Measurements from ENCODE around the gene IST1. TPM values are rescaled to one million over a fixed set of nuclear protein-coding genes. Genes with fewer than 3 reads are reported as not detected.
A peak's percentile ranks its signal among the peaks of the same experiment; 100 is the strongest.

IST1 gene
- total and polyA plus RNA-seq, 10 of the 15 experiments (the other 5 are each of a cell fraction or from before 2014, with no cell fraction given) = 97.3 to 293 (median 138) TPM

- TF ChIP-seq POU2F2 (IDR thresholded peaks at IDR 0.05; ENCODE audit: borderline replicate concordance, low read depth, low read length) (no peak; the same call in 2 of the 3 replicates), TCF3 (IDR thresholded peaks at IDR 0.05; ENCODE audit: borderline replicate concordance, insufficient read depth, low read depth, low read length) (peak; percentile 65; the same call in 1 of the 2 replicates), RAD51 (IDR thresholded peaks at IDR 0.05) (peak; percentile 42; the same call in 1 of the 2 replicates), RELA (IDR thresholded peaks at IDR 0.05; ENCODE audit: borderline replicate concordance, partially characterized antibody) (no peak), EZH2 (IDR thresholded peaks at IDR 0.05; ENCODE audit: borderline replicate concordance, control insufficient read depth, low read depth, low read length) (no peak), JUND (IDR thresholded peaks at IDR 0.05; ENCODE audit: low read depth, low read length) (0 out of 2 replicates have a peak, but pooled peaks have one; percentile 10), PRDM15 (CRISPR knock-in tag; IDR thresholded peaks at IDR 0.05) (no peak), SREBF2 (IDR thresholded peaks at IDR 0.05; ENCODE audit: low read length) (no peak), USF1 (IDR thresholded peaks at IDR 0.05; ENCODE audit: borderline replicate concordance, extremely low read length, insufficient read depth, low read depth, low read length) (no peak), RELB (IDR thresholded peaks at IDR 0.05; ENCODE audit: low read depth) (peak; percentile 74), POLR2AphosphoS5 (IDR thresholded peaks at IDR 0.05; ENCODE audit: low read length) (peak; percentile 94), ZNF24 (IDR thresholded peaks at IDR 0.05) (no peak), ZNF274 (IDR thresholded peaks at IDR 0.05; ENCODE audit: insufficient read depth, insufficient read length) (no peak), ZNF207 (IDR thresholded peaks at IDR 0.05; ENCODE audit: borderline replicate concordance) (peak; percentile 55; the same call in 1 of the 2 replicates), HDGF (IDR thresholded peaks at IDR 0.05) (peak; percentile 63; the same call in 1 of the 2 replicates), CREB1 (IDR thresholded peaks at IDR 0.05; ENCODE audit: low read depth) (peak; percentile 88)
- TF ChIP-seq, protein P1, sequence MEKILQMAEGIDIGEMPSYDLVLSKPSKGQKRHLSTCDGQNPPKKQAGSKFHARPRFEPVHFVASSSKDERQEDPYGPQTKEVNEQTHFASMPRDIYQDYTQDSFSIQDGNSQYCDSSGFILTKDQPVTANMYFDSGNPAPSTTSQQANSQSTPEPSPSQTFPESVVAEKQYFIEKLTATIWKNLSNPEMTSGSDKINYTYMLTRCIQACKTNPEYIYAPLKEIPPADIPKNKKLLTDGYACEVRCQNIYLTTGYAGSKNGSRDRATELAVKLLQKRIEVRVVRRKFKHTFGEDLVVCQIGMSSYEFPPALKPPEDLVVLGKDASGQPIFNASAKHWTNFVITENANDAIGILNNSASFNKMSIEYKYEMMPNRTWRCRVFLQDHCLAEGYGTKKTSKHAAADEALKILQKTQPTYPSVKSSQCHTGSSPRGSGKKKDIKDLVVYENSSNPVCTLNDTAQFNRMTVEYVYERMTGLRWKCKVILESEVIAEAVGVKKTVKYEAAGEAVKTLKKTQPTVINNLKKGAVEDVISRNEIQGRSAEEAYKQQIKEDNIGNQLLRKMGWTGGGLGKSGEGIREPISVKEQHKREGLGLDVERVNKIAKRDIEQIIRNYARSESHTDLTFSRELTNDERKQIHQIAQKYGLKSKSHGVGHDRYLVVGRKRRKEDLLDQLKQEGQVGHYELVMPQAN (conservative IDR thresholded peaks at IDR 0.05) = peak; percentile 91
- TF ChIP-seq, protein P2, sequence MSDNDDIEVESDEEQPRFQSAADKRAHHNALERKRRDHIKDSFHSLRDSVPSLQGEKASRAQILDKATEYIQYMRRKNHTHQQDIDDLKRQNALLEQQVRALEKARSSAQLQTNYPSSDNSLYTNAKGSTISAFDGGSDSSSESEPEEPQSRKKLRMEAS (IDR thresholded peaks at IDR 0.05; ENCODE audit: low read depth, low read length) = peak; percentile 89
- TF ChIP-seq, protein P3, sequence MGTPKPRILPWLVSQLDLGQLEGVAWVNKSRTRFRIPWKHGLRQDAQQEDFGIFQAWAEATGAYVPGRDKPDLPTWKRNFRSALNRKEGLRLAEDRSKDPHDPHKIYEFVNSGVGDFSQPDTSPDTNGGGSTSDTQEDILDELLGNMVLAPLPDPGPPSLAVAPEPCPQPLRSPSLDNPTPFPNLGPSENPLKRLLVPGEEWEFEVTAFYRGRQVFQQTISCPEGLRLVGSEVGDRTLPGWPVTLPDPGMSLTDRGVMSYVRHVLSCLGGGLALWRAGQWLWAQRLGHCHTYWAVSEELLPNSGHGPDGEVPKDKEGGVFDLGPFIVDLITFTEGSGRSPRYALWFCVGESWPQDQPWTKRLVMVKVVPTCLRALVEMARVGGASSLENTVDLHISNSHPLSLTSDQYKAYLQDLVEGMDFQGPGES (IDR thresholded peaks at IDR 0.05) = no peak; the same call in 1 of the 2 replicates
These were observed at the start of gene IST1 (continued) for GRCh38 chr16:71894921-71895678.

All from GM12878 (cell line).